Neural cell (in vitro differentiated cells): ENCODE results near the gene DPM2.

Source experiments
- EP300 ChIP-seq: fragments of 450-650 bp; conservative IDR thresholded peaks from 2 replicates; pipeline ENCODE4 v1.6.1; 2014; ENCODE audit warnings: antibody characterized with exemption, mild to moderate bottlenecking, moderate library complexity; ENCODE audit not compliant: poor library complexity, severe bottlenecking
- EZH2 ChIP-seq: fragments of 200-600, 300-800 bp; shearing (Covaris generic), sonication (generic); IDR thresholded peaks from 2 replicates; pipeline ENCODE4 v1.6.1; 2014; ENCODE audit warnings: antibody characterized with exemption, low read length, borderline replicate concordance, mild to moderate bottlenecking; ENCODE audit not compliant: insufficient read depth, poor library complexity, severe bottlenecking
- MXI1 ChIP-seq: fragments of 450-650 bp; conservative IDR thresholded peaks from 2 replicates; pipeline ENCODE4 v1.6.1; 2014; ENCODE audit warnings: antibody characterized with exemption, mild to moderate bottlenecking; ENCODE audit not compliant: poor library complexity, severe bottlenecking
- POLR2AphosphoS5 ChIP-seq: IDR thresholded peaks from 2 replicates; pipeline ENCODE4 v1.6.1; 2012
- RAD21 ChIP-seq: fragments of 450-650 bp; conservative IDR thresholded peaks from 2 replicates; pipeline ENCODE4 v1.6.1; 2014; ENCODE audit warnings: antibody characterized with exemption, mild to moderate bottlenecking, moderate library complexity
- TF ChIP-seq, protein P1 (sequence below): fragments of 450-650 bp; IDR thresholded peaks from 2 replicates; pipeline ENCODE4 v1.5.1; 2014; ENCODE audit warnings: antibody characterized with exemption, mild to moderate bottlenecking, moderate library complexity; ENCODE audit not compliant: poor library complexity, severe bottlenecking
- TF ChIP-seq, protein P2 (sequence below): IDR thresholded peaks from 2 replicates; pipeline ENCODE4 v1.6.1; 2012; ENCODE audit warnings: borderline replicate concordance

DNA sequence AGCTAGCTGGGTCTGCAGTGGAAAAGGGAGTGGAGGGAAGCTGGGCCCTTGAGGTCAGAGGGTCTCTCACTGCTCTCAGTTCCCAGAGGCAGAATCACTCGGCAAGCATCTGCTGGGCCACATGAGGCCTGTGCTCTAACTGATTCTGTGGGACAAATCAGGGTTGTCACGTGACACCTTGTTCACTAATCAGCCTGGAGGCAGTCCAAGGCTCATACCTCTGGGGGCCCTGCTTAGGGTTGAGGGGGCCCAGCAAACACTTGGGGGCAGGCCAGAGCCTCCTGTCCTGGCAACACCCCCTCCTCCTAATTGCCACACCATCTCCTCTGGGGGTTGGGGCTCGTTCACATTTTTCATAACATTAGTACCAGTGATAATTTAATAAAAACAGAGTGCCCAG is 9.1 kb upstream of the DPM2 start:
- TF ChIP-seq, protein P1, sequence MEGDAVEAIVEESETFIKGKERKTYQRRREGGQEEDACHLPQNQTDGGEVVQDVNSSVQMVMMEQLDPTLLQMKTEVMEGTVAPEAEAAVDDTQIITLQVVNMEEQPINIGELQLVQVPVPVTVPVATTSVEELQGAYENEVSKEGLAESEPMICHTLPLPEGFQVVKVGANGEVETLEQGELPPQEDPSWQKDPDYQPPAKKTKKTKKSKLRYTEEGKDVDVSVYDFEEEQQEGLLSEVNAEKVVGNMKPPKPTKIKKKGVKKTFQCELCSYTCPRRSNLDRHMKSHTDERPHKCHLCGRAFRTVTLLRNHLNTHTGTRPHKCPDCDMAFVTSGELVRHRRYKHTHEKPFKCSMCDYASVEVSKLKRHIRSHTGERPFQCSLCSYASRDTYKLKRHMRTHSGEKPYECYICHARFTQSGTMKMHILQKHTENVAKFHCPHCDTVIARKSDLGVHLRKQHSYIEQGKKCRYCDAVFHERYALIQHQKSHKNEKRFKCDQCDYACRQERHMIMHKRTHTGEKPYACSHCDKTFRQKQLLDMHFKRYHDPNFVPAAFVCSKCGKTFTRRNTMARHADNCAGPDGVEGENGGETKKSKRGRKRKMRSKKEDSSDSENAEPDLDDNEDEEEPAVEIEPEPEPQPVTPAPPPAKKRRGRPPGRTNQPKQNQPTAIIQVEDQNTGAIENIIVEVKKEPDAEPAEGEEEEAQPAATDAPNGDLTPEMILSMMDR, result no peak
- TF ChIP-seq, protein P2, sequence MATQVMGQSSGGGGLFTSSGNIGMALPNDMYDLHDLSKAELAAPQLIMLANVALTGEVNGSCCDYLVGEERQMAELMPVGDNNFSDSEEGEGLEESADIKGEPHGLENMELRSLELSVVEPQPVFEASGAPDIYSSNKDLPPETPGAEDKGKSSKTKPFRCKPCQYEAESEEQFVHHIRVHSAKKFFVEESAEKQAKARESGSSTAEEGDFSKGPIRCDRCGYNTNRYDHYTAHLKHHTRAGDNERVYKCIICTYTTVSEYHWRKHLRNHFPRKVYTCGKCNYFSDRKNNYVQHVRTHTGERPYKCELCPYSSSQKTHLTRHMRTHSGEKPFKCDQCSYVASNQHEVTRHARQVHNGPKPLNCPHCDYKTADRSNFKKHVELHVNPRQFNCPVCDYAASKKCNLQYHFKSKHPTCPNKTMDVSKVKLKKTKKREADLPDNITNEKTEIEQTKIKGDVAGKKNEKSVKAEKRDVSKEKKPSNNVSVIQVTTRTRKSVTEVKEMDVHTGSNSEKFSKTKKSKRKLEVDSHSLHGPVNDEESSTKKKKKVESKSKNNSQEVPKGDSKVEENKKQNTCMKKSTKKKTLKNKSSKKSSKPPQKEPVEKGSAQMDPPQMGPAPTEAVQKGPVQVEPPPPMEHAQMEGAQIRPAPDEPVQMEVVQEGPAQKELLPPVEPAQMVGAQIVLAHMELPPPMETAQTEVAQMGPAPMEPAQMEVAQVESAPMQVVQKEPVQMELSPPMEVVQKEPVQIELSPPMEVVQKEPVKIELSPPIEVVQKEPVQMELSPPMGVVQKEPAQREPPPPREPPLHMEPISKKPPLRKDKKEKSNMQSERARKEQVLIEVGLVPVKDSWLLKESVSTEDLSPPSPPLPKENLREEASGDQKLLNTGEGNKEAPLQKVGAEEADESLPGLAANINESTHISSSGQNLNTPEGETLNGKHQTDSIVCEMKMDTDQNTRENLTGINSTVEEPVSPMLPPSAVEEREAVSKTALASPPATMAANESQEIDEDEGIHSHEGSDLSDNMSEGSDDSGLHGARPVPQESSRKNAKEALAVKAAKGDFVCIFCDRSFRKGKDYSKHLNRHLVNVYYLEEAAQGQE, result no peak
- TF ChIP-seq MXI1 (no peak), EP300 (no peak), RAD21 (no peak), EZH2 (no peak), POLR2AphosphoS5 (no peak)
